Inflammatory macrophage treated with lipopolysaccharide for 1 hour (primary cell): ENCODE measurements around the gene ARHGEF7.

Source experiments
- DNase-seq, 2 donors: peaks; one replicate each; pipeline ENCODE4 v3.0.0-alpha.2; 2020 to 2022

ARHGEF7 gene

GRCh38 chr13:111316161-111316730 is 201.1 kb downstream of the ARHGEF7 start:
- no peak for DNase-seq

DNA sequence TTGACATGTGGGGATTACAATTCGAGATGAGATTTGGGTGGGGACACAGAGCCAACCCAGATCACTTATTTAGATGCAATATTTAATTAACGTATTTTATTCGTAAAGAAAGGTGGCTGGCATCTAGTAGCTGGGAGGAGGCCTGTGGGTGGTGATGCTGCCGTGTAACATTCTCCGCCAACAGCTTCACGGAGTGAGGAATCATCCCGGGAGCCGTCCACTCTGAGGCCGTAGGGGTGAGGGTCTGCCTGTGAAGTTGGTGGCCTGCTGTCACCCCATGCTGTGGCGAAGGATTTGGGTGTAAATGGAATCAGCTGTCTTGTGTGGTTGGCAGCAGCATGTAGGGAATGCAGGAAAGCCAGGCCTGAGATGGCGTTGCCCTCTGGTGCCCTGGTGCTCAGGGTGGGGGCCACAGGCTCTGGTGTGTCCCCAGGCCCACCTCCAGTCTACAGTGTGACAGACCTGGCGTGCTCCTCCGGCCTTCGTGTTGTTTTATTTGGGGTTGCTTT is 202.0 kb downstream of the ARHGEF7 start:
- DNase-seq = no peak

DNA sequence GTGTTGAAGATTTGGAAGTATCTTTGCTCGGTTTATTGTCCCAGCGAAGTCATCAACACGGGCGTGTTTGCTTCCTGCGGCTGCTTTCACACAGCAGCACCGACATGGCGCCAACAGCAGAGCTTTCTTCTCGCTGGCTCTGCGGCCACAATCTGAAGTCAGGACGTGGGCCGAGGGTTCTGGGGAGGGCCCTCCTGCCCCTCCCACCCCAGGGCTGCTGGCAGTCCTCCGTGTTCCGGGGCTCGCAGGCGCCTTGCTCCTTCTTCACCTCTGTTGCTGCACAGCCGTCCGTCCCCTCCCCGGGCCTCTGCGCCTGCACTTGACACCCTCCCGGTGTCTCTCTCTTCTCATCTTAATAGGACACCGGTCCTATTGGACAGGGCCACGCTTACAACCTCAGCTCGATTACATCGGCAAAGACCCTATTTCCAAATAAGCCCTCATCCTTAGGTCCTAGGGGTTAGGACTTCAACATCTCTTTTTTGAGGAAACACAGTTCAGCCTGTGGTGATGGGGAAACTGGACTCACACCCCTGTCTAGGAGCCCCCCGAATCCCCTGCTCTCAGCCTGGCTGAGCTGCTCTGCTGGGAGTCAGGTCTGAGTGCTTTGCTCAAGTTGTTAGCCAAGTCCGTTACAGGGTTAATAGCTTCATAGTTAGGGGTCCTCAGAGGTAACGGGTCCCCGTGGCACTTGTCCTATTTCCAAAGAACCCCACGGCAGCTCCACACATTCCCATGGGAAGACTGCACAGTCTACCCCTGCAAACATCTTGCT is 202.6 kb downstream of the ARHGEF7 start:
- no peak for DNase-seq

DNA sequence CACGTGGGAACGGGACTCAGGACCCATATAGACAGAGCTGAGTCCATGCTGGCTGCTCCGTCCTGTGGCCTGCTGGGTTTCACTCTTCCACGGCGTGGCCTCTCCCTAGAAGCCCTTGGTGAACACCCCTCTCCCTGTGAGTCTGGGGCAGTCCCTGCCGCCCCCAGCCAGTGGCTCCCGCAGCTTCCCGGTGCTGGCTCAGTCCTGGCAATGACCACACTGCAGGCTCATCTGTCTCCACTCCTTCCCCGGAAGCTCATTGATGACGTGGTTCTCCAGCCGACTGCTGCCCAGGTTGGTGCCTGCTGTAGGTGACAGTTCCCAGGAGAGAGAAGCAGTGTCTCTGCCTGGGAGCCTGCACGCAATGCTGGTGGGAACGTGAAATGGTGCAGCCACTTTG is 203.3 kb downstream of the ARHGEF7 start:
- DNase-seq = no peak

- DNase-seq = no peak
Observed at GRCh38 chr13:111319521-111319920, 204.4 kb downstream of the ARHGEF7 start.

GRCh38 chr13:111319998-111320911 is 205.1 kb downstream of the ARHGEF7 start, which contains the start of gene TEX29:
TSS of gene TEX29 (plus strand) at chr13:111320642. CDS start at chr13:111320891, 249 bp downstream.
- DNase-seq = no peak

- DNase-seq = no peak
Observed at GRCh38 chr13:111322001-111322915, 207.1 kb downstream of the ARHGEF7 start.

GRCh38 chr13:111322916-111323331 is 207.8 kb downstream of the ARHGEF7 start:
- no peak for DNase-seq

DNA sequence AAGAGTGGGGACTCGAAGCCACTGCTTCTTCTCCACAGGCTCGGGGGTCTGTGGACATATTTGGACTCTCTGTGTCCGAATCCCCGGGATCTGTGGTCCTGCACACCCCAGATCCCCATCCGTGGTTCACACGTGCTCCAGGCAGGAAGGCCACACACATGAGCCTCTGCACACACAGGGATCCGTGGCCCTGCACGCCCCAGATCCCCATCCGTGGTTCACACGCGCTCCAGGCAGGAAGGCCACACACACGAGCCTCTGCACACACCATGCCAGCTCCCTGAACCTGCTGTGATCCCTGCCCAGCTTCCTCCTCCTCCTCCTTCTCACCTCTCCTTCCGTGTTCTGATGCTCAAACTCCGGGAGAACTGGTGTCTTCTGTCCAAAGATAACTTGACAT is 208.4 kb downstream of the ARHGEF7 start:
- no peak for DNase-seq

- DNase-seq = no peak
Observed at GRCh38 chr13:111323950-111324651, 209.0 kb downstream of the ARHGEF7 start.

GRCh38 chr13:111324736-111325135 is 209.6 kb downstream of the ARHGEF7 start:
- DNase-seq = no peak

DNA sequence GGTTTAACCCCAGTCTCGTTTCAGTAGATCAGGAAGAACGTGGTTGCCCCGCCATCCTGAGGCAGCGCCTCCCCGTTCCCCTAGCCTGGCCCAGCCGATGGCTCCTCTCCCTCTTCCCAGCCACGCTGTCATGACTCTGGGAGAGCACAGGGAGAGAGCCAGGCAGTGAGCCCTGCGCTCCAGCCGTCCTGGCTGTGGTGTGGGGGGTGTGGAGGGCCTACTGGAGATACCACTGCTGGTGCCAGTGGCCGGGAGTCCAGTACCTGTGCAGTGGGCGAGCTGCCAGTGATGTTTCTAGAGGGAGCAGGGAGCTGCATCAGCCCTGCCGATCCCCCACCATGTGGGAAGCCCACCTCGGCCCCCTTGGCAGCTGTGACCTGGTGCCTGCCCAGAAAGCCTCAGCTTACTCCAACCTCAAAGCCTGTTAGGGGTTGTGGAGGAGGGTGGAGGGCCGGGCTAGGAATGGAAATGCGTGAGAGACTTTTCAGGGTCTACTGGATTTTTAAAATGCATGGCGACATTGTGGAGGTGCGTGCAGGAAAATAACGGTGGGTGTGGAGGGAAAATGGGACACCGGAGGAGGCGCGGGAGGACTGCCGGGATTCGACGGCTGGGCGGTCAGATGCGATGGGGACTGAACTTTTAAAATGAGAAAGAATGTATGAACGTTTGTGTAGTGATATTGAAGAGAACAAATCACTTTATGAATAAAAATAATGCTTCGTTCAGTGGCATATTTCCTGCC is 210.2 kb downstream of the ARHGEF7 start:
- DNase-seq = no peak

- no peak for DNase-seq
Observed at GRCh38 chr13:111325941-111326620, 211.0 kb downstream of the ARHGEF7 start.

DNA sequence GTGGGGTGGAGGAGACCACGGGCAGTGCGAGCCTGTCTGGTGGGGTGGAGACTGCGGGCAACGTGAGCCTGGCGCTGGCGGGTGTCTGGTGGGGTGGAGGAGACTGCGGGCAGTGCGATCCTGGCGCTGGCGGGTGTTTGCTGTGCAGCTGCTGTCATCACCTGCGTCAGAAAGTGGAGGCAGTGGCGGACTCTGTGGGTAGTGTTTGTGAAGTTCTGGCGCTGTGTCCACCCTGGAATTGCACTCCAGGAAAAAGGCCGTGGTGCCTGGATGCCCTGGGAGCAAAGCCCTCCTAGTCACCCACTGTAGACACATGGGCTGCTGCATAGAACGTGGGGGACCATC is 211.5 kb downstream of the ARHGEF7 start:
- DNase-seq = no peak

DNA sequence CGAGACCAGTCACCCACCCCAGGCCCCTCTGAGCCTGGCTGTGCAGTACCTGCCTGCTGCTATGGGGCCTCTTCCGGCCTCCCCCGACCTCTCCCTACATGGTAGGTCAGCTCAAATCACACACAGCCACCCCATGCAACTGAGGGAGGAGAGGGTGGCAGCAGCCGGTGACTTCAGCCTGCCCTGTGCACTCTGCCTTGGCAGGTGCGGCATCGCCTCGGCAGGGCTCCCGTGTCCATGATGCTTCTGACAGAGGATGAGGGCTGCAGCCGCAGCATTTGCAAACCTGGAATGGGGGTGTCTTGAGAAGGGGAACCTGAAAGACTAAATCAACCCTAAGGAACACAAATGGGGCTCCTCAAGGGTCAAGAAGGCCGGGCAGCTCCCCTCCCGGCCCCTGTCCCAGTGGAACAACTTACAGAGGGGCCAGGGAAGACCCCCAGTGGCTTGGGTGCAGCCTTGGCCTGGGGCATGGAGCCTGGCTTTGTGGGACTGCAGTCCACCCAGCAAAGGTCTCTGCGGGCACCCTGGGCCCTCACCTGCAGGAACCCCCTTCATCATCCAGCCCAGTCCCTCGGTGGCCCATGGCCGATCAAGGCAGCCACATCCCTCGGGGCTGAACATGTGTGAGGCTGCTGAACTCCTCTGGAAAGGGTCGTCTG is 212.0 kb downstream of the ARHGEF7 start:
- no peak for DNase-seq

DNA sequence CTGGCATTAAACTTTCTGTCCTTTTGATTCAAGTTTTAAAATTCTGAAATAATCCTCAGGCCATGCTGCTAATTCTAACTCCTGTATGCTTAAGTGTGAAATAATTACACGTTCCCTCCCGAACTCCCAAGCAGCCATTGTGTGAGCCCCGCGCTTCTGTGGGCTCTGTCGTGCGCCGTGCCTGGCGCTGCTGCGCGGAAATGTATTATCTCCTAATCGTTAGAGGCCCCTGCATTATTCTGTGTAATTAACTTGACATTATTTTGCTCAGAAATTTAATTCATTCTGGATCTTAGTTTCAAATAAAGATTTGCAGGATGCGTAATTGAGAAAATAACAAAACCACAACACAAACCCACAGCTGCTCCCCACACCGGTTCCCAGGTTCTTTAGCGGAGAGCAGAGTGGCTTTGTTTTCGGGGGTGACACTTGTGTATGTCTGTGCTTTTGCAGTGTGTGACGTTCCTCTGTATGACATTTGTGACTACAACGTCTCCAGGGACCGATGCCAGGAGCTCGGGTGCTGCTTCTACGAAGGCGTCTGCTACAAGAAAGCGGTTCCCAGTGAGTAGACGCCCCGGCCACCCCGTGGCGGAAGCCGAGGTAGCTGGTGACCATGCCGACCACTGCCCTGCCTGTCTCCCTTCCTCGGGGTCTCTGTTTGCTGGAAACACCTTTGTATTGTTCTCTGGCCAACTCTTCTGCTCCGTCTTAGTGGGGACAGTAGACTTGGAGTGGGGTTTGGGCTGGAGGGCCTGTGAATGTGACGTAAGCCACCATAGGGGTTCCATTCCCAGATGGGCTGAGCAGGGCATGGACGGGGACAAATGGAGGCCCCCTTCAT is 212.8 kb downstream of the ARHGEF7 start:
- no peak for DNase-seq

DNA sequence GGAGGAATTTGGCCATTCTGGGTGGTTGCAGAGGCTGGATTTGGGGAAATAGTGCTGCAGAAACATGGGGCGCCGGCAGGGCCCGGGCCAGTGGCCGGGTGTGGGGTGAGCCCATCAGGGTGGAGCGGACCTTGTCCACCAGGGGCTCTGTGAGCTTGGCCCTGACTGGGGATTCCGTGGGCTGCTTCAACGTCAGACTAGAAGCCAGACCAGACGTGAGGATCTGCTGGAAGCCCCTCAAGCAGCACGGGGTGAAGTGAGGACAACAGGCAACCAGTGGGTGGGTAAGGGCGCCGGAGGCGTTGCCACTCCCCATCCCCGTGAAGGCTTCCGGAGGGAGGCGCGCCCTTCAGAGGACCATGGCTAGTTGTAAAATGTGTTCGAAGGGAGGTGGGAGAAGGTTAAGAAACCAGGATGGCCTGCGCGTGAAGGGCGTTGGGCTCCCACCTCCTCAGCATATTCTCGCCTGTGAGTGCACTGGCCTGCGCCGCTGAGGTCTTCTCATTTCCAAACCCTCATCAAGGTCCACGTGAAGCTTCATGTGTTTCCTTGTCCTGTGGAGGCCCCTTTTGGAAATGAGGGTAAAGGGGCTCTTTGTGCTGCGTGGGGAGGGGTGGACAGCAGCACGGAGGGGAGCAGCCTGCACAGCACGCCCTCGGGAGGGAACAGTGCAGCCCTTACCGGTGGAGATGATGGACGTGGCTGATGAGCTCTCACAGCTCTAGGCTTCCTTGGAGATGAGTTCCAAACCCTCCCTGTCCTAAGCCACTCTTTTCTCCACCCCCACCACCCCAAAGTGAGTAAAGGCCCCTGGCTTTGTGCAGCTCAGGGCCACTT is 213.7 kb downstream of the ARHGEF7 start:
- DNase-seq = no peak

GRCh38 chr13:111329641-111330040 is 214.5 kb downstream of the ARHGEF7 start:
- DNase-seq = no peak
